Natural killer cell (primary cell): Measurements from ENCODE around the gene CLCN2. TPM values are rescaled to one million over a fixed set of nuclear protein-coding genes. Genes with fewer than 3 reads are reported as not detected.

Experiments used
- ATAC-seq, 3 donors: fragments of 150-1000 bp in 2 of 3; fragments of 200-7000 bp in 1 of 3; cut with Tn5 transposase; 1 replicate in 1 of 3; 2 replicates in 2 of 3; pipeline ENCODE4 v1.10.0; 2021; ENCODE audit warnings: mild to moderate bottlenecking in 2 of 3, moderate library complexity in 2 of 3
- DNase-seq, 2 donors: peaks; one replicate each; pipeline versions ENCODE4 v3.0.0 to v3.0.0-alpha.2; 2013 to 2021; ENCODE audit warnings: mixed read lengths in 1 of 2
- H3K27ac ChIP-seq: one replicate; pipeline ENCODE4 v1.5.1; 2013; ENCODE audit warnings: mild to moderate bottlenecking, low read length
- H3K27me3 ChIP-seq: one replicate; pipeline ENCODE4 v1.6.1; 2013; ENCODE audit warnings: low read length; ENCODE audit not compliant: control insufficient read depth, insufficient read depth
- H3K36me3 ChIP-seq: one replicate; pipeline ENCODE4 v1.6.1; 2013; ENCODE audit warnings: low read length; ENCODE audit not compliant: control insufficient read depth, insufficient read depth
- H3K4me1 ChIP-seq: one replicate; pipeline ENCODE4 v1.6.1; 2013; ENCODE audit warnings: low read length; ENCODE audit not compliant: control insufficient read depth, insufficient read depth
- H3K4me3 ChIP-seq: one replicate; pipeline ENCODE4 v1.5.1; 2013; ENCODE audit warnings: low read length
- H3K9me3 ChIP-seq: one replicate; pipeline ENCODE4 v1.6.1; 2013; ENCODE audit warnings: low read length; ENCODE audit not compliant: control insufficient read depth, insufficient read depth
- H3K27ac Mint-ChIP-seq, 2 donors: one replicate each; pipeline ENCODE4 v1.8.0; 2022; ENCODE audit warnings: mild to moderate bottlenecking in 2 of 2, mixed read lengths in 2 of 2, moderate library complexity in 1 of 2
- H3K27me3 Mint-ChIP-seq, 2 donors: one replicate each; pipeline ENCODE4 v1.8.0; 2022; ENCODE audit warnings: low read depth in 2 of 2, mixed read lengths in 2 of 2
- H3K36me3 Mint-ChIP-seq: one replicate; pipeline ENCODE4 v1.8.0; 2022; ENCODE audit warnings: mixed read lengths
- H3K4me1 Mint-ChIP-seq, 2 donors: one replicate each; pipeline ENCODE4 v1.8.0; 2022; ENCODE audit warnings: mixed read lengths in 2 of 2
- H3K4me3 Mint-ChIP-seq: one replicate; pipeline ENCODE4 v1.8.0; 2022; ENCODE audit warnings: mild to moderate bottlenecking, moderate library complexity, mixed read lengths
- H3K9me3 Mint-ChIP-seq, 2 donors: one replicate each; pipeline ENCODE4 v1.8.0; 2022; ENCODE audit warnings: mixed read lengths in 2 of 2
- WGBS: methylation state at CpG from one replicate; pipeline ENCODE4 v1.1.7; 2013; ENCODE audit warnings: missing lambda C conversion rate; ENCODE audit not compliant: insufficient coverage; 5-methylcytosine and 5-hydroxymethylcytosine counted together
- intact Hi-C: fragments of 100-400 bp; cut with micrococcal nuclease; formaldehyde crosslinking; loops from one replicate; pipeline ENCODE4 v1.14.2; 2022
- total RNA-seq, 4 donors: library from RNA; stranded (reverse); fragments of 120-200 nt in 1 of 4; gene quantifications; one replicate each; pipeline versions ENCODE4 v1.2.3 to v1.2.4, GENCODE V29; 2013 to 2022
- TF ChIP-seq, protein P1 (sequence below): fragments of 200-600 bp; IDR thresholded peaks from one replicate; pipeline ENCODE4 v1.8.0; 2022; ENCODE audit warnings: antibody characterized with exemption

CLCN2 gene
- total RNA-seq, 3 donors from 2014 or later (not counting 1 experiment from before 2014, with no cell fraction given), result 7.8 to 8.2 (median 8.1) TPM

DNA sequence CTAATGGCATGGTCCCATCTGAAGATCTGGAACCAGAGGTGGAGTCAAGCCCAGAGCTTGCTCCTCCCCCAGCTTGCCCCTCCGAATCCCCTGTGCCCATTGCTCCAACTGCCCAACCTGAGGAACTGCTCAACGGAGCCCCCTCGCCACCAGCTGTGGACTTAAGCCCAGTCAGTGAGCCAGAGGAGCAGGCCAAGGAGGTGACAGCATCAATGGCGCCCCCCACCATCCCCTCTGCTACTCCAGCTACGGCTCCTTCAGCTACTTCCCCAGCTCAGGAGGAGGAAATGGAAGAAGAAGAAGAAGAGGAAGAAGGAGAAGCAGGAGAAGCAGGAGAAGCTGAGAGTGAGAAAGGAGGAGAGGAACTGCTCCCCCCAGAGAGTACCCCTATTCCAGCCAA, 39.7 kb downstream of the CLCN2 start:
- H3K4me1 ChIP-seq, result peaks cover 20% of the 10 kb centered on the region
- H3K27ac Mint-ChIP-seq, result peak overlapping the region in 1 of 2 donors; percentile 81

DNA sequence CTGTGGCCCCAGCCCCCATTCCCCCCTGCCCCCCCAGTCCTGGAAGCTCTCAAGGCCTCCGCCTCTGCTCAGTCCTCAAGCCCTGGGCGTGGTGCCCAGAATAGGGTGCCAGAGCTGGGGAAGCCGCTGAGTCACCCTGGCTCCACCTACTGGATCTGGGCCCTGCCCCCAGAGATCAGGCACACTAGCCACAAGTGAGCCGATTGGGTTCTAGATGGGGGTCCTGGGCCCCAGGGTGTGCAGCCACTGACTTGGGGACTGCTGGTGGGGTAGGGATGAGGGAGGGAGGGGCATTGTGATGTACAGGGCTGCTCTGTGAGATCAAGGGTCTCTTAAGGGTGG, 41.3 kb downstream of the CLCN2 start:
- intact Hi-C loops, result loop anchor here (2.0 kb wide), 1 partner anchor 15 kb away; no protein-coding TSS in a partner anchor
- ATAC-seq, result peak in 2 of 3 donors; percentile 14 to 37
- peaks cover 36% of the 10 kb centered on the region for H3K4me1 ChIP-seq

More for the DNA sequence above, 39.7 kb downstream of the CLCN2 start:
- Mint-ChIP-seq H3K4me3 (no peak overlapping the region), H3K4me1 (peaks cover 20 to 43% of the 10 kb centered on the region in 2 donors), H3K27me3 (no peaks in the 10 kb centered on the region), H3K36me3 (peaks cover 30% of the 10 kb centered on the region), H3K9me3 (no peaks in the 10 kb centered on the region)
- no peaks in the 10 kb centered on the region for H3K27me3 ChIP-seq
- intact Hi-C loops, result loop anchor here (2.0 kb wide), 1 partner anchor 13 kb away; no protein-coding TSS in a partner anchor
- DNase-seq (no peak), ATAC-seq (no peak)
- TF ChIP-seq, protein P1, sequence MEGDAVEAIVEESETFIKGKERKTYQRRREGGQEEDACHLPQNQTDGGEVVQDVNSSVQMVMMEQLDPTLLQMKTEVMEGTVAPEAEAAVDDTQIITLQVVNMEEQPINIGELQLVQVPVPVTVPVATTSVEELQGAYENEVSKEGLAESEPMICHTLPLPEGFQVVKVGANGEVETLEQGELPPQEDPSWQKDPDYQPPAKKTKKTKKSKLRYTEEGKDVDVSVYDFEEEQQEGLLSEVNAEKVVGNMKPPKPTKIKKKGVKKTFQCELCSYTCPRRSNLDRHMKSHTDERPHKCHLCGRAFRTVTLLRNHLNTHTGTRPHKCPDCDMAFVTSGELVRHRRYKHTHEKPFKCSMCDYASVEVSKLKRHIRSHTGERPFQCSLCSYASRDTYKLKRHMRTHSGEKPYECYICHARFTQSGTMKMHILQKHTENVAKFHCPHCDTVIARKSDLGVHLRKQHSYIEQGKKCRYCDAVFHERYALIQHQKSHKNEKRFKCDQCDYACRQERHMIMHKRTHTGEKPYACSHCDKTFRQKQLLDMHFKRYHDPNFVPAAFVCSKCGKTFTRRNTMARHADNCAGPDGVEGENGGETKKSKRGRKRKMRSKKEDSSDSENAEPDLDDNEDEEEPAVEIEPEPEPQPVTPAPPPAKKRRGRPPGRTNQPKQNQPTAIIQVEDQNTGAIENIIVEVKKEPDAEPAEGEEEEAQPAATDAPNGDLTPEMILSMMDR, result no peak
- H3K9me3 ChIP-seq, result no peaks in the 10 kb centered on the region
- H3K27ac ChIP-seq, result no peak overlapping the region
- no peak overlapping the region for H3K4me3 ChIP-seq
- 98% methylated on average over 3 of the region's 5 CpGs for WGBS
- H3K36me3 ChIP-seq, result peaks cover 75% of the 10 kb centered on the region

DNA sequence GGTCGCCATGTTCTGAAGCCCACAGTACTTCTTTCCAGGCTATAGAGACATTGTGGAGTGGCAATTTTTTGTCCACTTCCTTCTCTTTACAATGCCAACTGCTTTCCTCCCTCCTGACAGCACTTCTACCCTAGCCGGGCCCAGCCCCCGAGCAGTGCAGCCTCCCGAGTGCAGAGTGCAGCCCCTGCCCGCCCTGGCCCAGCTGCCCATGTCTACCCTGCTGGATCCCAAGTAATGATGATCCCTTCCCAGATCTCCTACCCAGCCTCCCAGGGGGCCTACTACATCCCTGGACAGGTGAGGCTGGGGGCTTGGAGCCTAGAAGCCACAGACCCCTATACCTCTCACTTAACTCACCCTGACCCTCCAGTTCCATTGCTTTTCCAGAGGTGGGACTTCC, 44.2 kb downstream of the CLCN2 start:
- Histone ChIP-seq H3K36me3 (peaks cover 31% of the 10 kb centered on the region), H3K4me3 (no peak overlapping the region), H3K4me1 (peaks cover 41% of the 10 kb centered on the region), H3K27me3 (no peaks in the 10 kb centered on the region), H3K27ac (no peak overlapping the region), H3K9me3 (no peaks in the 10 kb centered on the region)
- WGBS, result 90% methylated on average over 5 of the region's 5 CpGs
- ATAC-seq (no peak), DNase-seq (no peak)
- peaks cover 21 to 54% of the 10 kb centered on the region in 2 donors for H3K4me1 Mint-ChIP-seq
- H3K36me3 Mint-ChIP-seq, result peaks cover 11% of the 10 kb centered on the region
- intact Hi-C loops, result no loop called here
- peak overlapping the region; percentile 34 to 73 for H3K27ac Mint-ChIP-seq
- TF ChIP-seq, protein P1, result no peak
- no peaks in the 10 kb centered on the region for H3K9me3 Mint-ChIP-seq
- H3K4me3 Mint-ChIP-seq, result peak overlapping the region; percentile 41
- no peaks in the 10 kb centered on the region for H3K27me3 Mint-ChIP-seq

More for the DNA sequence above, 41.3 kb downstream of the CLCN2 start:
- Histone ChIP-seq H3K9me3 (no peaks in the 10 kb centered on the region), H3K27ac (no peak overlapping the region), H3K27me3 (no peaks in the 10 kb centered on the region), H3K4me3 (no peak overlapping the region), H3K36me3 (peaks cover 59% of the 10 kb centered on the region)
- TF ChIP-seq, protein P1, result no peak
- Mint-ChIP-seq H3K27me3 (no peaks in the 10 kb centered on the region), H3K4me1 (peaks cover 24 to 57% of the 10 kb centered on the region in 2 donors), H3K9me3 (no peaks in the 10 kb centered on the region), H3K36me3 (peaks cover 27% of the 10 kb centered on the region), H3K4me3 (no peak overlapping the region), H3K27ac (peak overlapping the region in 1 of 2 donors; percentile 81)
- WGBS, result 50% methylated on average over 4 of the region's 4 CpGs
- peak in 1 of 2 donors; percentile 27 for DNase-seq

DNA sequence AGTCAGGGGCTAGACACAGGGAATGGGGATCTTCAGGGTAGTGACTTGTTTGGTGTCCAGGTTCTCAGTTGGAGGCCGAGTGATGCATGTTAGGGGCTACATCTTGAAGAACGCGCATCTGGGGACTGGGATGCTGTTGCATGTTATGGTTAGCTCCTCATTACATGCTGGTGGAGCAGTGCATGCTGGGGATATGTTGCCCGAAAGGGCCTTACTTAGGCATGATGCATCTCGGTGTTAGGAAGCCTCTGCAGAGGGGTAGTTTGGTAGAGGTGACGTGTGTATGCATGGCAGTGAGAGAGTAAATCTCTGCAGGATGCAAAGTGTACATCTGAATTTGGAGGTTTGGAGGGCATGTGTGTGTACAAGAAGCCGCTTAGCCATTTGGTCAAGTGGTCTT, 44.6 kb downstream of the CLCN2 start:
- Histone ChIP-seq H3K36me3 (peaks cover 27% of the 10 kb centered on the region), H3K27me3 (no peaks in the 10 kb centered on the region), H3K4me1 (peaks cover 41% of the 10 kb centered on the region), H3K4me3 (no peak overlapping the region), H3K27ac (no peak overlapping the region), H3K9me3 (no peaks in the 10 kb centered on the region)
- no peaks in the 10 kb centered on the region for H3K9me3 Mint-ChIP-seq
- H3K27me3 Mint-ChIP-seq, result no peaks in the 10 kb centered on the region
- TF ChIP-seq, protein P1, result no peak
- DNase-seq, result peak in 1 of 2 donors; percentile 30
- H3K36me3 Mint-ChIP-seq, result peaks cover 7% of the 10 kb centered on the region
- H3K4me1 Mint-ChIP-seq, result peaks cover 21 to 53% of the 10 kb centered on the region in 2 donors
- intact Hi-C loops, result no loop called here
- peak overlapping the region; percentile 79 to 91 for H3K27ac Mint-ChIP-seq
- H3K4me3 Mint-ChIP-seq, result peak overlapping the region; percentile 70
- WGBS, result 83% methylated on average over 7 of the region's 7 CpGs
- no peak for ATAC-seq
